GM18499 (cell line): ENCODE data around the gene PAQR3.

Experiments
- ATAC-seq: cut with Tn5 transposase; IDR thresholded peaks from one replicate; pipeline ENCODE4 v1.9.1; 2021; ENCODE audit warnings: moderate number of reproducible peaks; ENCODE audit not compliant: insufficient read depth, unreplicated experiment

The PAQR3 gene, protein sequence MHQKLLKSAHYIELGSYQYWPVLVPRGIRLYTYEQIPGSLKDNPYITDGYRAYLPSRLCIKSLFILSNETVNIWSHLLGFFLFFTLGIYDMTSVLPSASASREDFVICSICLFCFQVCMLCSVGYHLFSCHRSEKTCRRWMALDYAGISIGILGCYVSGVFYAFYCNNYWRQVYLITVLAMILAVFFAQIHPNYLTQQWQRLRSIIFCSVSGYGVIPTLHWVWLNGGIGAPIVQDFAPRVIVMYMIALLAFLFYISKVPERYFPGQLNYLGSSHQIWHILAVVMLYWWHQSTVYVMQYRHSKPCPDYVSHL

DNA sequence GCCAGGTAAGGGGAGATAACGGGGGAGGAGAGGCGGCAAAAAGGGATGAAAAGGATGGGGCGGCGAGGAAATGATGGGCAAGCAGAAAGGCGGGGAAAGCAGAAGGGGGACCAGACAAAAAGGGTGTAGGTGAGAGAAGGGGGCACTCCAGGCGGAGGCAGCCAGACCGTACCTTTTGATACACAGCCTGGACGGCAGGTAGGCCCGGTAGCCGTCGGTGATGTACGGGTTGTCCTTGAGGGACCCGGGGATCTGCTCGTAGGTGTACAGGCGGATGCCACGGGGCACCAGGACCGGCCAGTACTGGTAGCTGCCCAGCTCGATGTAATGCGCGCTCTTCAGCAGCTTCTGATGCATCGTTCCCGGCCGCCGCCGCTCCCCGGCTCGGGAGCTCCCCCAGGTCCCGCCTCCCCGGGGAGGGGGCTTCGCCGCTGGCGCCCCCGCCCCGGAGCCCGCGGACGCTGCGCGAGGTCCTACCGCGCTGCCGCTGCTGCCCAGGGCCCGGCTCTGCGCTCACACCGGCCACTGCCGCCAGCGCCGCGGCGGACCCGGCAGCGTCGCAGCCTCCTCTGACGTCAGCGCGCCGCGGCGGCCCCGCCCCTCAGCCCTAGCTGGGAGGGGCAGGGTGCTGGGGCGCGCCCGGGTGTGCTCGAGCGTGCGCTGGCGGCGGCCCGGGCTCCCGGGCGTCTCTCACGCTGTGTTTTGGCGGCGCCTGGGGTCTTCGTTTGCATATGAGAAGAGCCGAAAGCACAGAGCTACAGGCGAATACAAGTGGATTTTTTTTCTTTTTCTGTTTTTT lies at the start of gene PAQR3:
PAQR3 (minus strand) TSS at position 571 of the 799 bp plus-strand sequence; CDS start at position 357, 214 bp downstream.
- peak; percentile 67 for ATAC-seq

DNA sequence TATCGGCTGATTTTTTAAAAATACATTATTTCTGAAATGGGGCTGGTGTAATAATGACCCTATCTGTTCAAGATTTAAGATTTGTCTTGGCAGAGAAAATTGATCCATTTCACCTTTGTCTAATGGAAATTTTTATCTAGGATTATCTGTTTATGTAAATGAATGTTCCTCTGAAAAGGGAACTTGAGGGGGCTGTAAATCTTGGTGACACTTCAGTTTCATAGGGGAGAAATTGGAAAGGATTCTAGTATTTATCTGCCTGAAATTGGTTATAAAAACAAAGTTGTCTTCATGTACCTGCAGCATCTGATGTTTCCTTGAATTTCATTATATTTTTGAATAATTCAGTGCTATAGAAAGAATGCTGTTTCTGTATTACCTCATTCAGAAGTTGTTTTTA lies 48.4 kb upstream of the PAQR3 start:
- ATAC-seq: no peak

DNA sequence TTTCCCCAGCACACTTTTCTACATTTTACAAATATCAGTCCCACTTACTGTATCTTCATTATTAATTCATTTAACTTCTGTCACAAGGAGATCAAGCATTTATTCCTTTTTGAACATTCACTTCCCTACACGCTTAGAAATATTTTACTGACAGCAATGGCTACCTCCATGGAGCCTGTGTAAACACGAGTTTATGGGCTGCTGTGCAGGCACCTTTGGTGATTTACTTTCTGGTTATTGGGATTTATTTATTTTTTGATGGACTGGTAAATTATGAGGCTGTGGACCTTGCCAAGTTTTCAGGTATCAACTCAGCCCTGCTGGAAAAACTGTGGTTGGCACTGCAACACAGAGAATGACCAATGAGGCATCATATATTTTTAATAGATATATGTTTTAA lies 45.4 kb upstream of the PAQR3 start:
- ATAC-seq: no peak

GRCh38 chr4:78975865-78976264 lies 36.6 kb upstream of the PAQR3 start:
- ATAC-seq: no peak

DNA sequence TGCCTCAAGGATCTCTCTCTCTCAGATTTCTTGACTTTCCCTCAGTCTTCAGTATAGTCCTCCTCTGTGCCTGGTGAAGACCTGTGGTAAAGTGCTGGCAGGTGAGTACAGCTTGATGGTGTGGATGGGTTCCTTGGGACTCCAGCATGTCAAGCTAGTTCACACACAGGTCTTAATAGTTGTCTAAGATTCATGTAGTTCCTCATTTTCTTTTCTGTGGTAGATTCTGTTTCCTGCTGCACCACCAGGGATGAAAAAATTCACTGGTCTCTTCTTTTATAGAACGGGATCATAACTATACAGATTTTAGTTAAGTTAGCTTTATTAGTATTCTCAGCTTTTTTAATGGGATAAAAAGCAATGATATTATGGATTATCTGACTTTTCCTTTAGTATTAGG lies 32.5 kb upstream of the PAQR3 start:
- no peak for ATAC-seq

DNA sequence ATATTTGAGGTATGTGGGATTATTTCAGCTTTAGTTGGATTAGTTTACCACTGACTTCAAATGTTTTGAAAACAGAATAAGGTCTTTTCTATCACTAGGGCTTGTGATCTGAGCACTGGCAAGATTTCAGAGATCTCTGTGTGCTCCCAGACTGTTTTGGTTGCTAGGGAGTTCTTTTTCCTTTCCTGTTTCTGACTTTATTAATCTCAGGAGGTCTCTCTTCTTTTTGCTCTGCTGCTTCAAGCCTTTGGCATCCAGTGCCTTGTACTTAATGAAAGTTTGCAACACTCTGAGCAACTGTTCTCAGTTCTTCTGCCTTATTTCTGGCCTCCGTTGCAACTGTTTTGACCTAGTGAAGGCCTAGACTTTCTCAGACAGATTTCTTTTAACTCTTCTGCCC lies 32.1 kb upstream of the PAQR3 start:
- no peak for ATAC-seq

GRCh38 chr4:78962597-78963115 lies 23.4 kb upstream of the PAQR3 start:
- no peak for ATAC-seq

- ATAC-seq: no peak
These were observed 21.7 kb upstream of the PAQR3 start for GRCh38 chr4:78960926-78961325.

DNA sequence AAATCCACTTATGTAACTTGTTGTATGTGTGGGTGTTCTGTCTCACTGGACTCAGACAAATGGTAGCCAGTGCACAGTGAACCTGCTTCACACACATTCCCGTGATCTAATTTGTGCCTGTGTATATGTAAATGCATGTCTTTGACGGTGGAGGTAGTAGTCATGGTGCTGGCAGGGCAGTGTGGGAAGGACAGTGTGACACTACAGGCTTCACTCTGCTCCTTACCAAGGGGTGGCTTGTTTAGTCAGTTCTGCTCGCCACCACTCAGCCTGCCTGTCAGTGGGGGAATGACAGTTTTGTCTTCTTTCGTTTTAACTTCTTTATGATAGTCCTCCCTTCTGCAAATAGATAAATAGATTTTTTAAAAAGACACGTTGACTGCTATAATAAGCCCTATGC lies 17.7 kb upstream of the PAQR3 start:
- no peak for ATAC-seq

- no peak for ATAC-seq
These were observed 14.8 kb upstream of the PAQR3 start for GRCh38 chr4:78953769-78954666.

DNA sequence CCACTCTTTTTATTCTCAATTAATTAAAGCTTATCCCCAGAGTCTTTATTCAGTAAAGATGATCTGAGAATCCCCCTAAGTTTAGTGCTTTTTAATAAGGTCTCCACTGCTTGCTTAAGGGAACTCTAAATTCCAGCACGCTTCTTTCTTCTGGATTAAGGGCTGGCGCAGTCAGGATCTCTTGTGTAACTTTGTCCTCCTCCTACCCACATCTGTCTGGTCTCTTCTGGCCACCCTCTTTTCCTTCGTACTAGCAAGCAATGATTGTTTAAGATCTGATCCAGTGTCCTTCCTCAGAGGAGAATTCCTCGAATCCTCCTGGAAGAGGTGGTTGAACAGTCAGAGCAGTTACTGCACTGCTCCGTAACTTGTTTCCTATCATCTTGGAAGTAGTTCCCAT lies 14.0 kb upstream of the PAQR3 start:
- no peak for ATAC-seq

DNA sequence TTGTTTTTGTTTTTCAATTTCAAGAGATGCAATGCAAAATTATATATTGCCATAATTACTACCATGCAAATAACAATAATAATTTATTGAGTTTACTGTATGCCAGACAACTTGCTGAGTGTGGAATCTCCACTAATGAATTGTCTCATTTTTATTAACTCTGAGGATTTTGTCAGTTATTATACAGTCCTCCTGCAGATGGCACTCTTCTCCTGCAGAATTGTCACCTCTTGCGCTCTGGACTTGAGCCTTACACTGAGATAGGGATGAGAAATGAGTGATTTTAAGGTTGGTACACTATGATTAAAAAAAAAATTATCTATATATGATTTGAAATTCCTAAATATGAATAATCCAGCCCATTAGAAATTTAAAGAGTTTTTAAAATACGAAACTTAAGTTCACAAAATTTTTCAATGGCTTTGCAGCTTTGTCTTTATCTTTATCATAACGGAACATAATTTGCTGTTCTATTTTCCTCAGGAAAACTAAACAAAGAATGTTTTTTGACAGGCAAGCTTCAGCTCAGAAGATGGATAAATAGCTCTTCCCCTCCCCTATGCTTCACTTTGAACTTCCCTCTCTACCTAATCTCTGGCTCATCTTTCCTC lies 12.7 kb upstream of the PAQR3 start:
- ATAC-seq: peak; percentile 71

DNA sequence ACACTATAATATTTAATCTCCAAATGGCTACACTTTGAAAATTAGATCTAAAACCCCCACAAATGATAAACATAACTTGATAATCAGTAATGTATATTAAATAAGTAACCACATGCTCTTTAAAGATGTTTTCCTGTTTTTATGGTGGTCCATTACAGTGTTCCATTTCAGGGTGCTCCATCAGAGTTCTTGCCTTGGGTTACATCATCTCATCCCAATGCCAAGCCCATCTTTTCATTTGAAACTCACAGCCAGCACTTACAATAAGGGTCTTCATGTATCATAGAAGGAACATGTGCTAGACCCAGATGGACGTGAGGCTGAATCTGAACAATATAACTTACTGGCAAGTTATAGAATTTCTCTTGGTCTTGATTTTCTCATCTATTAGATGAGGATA lies 10.5 kb upstream of the PAQR3 start:
- no peak for ATAC-seq

DNA sequence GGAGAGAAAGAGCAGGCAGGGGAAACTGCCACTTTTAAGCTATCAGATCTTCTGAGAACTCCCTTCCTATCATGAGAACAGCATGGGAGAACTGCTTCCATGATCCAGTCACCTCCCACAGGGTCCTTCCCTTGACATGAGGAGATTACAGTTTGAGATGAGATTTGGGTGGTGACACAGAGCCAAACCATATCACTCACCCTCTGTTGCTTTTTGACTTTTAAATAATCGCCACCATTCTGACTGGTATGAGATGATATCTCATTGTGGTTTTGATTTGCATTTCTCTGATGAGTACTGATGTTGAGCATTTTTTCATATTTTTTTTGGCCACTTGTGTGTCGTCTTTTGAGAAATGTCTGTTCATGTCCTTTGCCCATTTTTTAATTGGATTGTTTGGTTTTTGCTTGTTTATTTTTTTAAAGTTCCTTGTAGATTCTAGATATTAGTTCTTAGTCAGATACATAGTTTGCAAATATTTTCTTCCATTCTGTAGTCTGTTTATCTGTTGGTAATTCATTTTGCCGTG lies 6.5 kb upstream of the PAQR3 start:
- no peak for ATAC-seq

DNA sequence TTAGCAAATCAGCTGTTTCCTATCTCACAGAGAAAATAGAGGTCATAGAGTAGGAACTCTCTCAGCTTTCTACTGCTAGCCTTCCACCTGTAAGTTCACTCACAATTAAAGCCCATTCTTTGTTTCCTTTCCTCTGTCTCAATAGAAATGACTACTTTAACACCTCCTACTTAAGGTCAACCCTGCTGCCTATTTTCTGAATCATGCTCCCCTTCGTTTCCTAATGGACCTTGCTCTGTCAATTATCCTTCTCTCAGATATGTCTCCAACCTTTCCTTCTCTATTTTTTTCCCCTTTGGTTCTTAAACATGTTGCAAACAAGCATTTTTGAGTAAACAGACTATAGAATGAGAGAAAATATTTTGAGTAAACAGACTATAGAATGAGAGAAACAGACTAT lies 5.1 kb upstream of the PAQR3 start:
- no peak for ATAC-seq

GRCh38 chr4:78940752-78941151 lies 1.5 kb upstream of the PAQR3 start:
- ATAC-seq: no peak

DNA sequence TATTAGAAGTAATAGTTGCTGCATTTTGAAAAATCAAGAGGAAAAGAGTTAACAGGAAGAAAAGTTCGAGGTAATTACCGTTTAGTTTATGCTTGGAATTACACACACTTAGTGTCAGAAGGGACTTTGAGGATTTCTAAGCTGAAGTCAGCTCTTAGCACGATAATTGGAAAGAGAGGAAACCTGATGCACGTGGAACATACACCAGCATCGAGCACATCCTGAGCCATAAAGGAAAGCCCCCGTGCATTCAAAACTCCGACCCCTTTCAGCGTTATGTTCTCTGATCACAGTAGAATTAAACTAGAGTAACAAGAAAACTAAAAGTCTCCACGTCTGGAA lies 400 bp upstream of the PAQR3 start:
- peak; percentile 2 for ATAC-seq

- ATAC-seq: no peak
These were observed 767 bp downstream of the PAQR3 start for GRCh38 chr4:78938474-78938867.

DNA sequence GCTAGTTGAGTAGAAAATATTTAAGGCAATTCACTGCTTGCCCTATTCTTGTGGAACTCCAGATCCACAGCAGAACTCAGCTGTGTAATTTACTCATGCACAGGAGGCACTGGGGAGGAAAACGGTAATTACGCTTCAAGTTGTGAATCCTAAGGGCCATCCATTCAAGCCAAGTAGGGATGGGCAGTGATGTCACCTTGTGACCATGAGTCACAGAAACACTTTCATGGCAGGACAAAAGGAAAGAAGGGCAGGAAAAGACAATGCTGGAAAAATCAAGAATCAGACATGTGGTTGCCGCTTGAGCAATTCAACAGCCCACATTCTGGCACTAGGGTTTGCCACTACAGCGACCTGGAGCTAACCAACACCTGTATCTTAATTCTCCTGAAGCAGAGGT lies 1.4 kb downstream of the PAQR3 start:
- no peak for ATAC-seq

DNA sequence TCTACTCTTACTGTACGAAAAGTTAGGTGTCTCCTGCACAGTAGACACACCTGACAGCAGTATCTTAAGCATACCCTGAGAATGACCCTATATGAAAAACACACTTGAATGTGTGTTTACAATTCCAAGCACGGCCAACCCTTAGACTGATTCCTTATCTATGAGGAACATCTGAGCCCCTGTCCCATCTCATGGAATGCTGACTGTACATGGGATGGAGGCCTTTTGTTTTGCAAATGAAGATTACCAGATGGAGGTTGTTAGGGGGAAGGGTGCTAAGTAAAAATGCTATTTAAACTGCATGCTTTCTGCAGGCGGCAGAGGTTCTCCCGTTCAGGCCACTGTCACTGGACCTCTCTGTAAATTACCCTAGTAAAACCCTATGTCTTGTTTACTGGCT lies 2.2 kb downstream of the PAQR3 start:
- no peak for ATAC-seq
